ENCODE data around the gene HHLA2.

- TF ChIP-seq POLR2AphosphoS5 (IDR thresholded peaks at IDR 0.05; ENCODE audit: borderline replicate concordance, low read depth, low read length) (no peak), EZH2 (IDR thresholded peaks at IDR 0.05) (no peak)
Measured at GRCh38 chr3:108408883-108409799, 112.8 kb downstream of the HHLA2 start.

Measured in SK-N-MC (cell line).